HepG2 (cell line): ENCODE data around the gene ABI3BP. TPM values are rescaled to one million over a fixed set of nuclear protein-coding genes. Genes with fewer than 3 reads are reported as not detected.

Experiments used
- ATAC-seq: fragments of 200-7000 bp; cut with Tn5 transposase; 3 replicates; pipeline ENCODE4 v1.9.1; 2020; ENCODE audit warnings: mild to moderate bottlenecking, moderate library complexity
- BruUV-seq: library from RNA; stranded (reverse); fragments of 400-500 nt; replicated peaks from 2 replicates; lab custom pipeline; 2021; lab: Mats Ljungman, UMichigan
- CTCF ChIA-PET: fragments of 300-600 bp; formaldehyde crosslinking; extraction: SDS; loops from one replicate; lab custom pipeline; 2021; ENCODE audit warnings: low total read pairs, inconsistent platforms, low intra/inter-chr PET ratio; lab: Yijun Ruan, JAX
- POLR2A ChIA-PET: fragments of 350-600 bp; sonication (Branson Sonifier 250); formaldehyde crosslinking; loops from one replicate; lab custom pipeline; 2020; ENCODE audit warnings: antibody characterized with exemption, inconsistent platforms; lab: Yijun Ruan, JAX
- DNase-seq: peaks from one replicate; pipeline ENCODE4 v3.0.0-alpha.2; 2015; ENCODE audit warnings: low spot score
- FAIRE-seq: peaks from 3 replicates; lab custom pipeline; 2011; peaks lifted over from hg19 to GRCh38; lab: Jason Lieb, UNC
- H2AFZ ChIP-seq: one replicate; pipeline ENCODE4 v1.6.1; 2011; ENCODE audit warnings: low read length, inconsistent platforms
- H3K27ac ChIP-seq: fragments of 300-600 bp; 3 replicates; pipeline ENCODE4 v1.8.0; 2011; ENCODE audit warnings: mixed run types, mild to moderate bottlenecking, mixed read lengths, low read length, inconsistent platforms; ENCODE audit not compliant: insufficient read depth; ENCODE audit errors: extremely low read length
- H3K27me3 ChIP-seq, 2 experiments: fragments of 200-600 bp in 1 of 2; 2 replicates in 1 of 2; 3 replicates in 1 of 2; pipeline versions ENCODE4 v1.6.0 to v1.8.0; 2011; ENCODE audit warnings: low read length in 2 of 2, mild to moderate bottlenecking in 2 of 2, moderate library complexity in 2 of 2, inconsistent platforms in 1 of 2; ENCODE audit not compliant: insufficient read depth in 2 of 2, control insufficient read depth in 1 of 2
- H3K36me3 ChIP-seq, 2 experiments: fragments of 200-600 bp in 1 of 2; replicated peaks in 1 of 2; 2 replicates in 1 of 2; 3 replicates in 1 of 2; pipeline versions ENCODE4 v1.5.1 to v1.8.0; 2011; ENCODE audit warnings: low read length in 2 of 2, inconsistent platforms in 1 of 2; ENCODE audit not compliant: insufficient read depth in 2 of 2, control insufficient read depth in 1 of 2
- H3K4me1 ChIP-seq: 2 replicates; pipeline ENCODE4 v1.5.1; 2012; ENCODE audit warnings: low read length, inconsistent platforms; ENCODE audit not compliant: insufficient read depth
- H3K4me2 ChIP-seq: 2 replicates; pipeline ENCODE4 v1.6.0; 2011; ENCODE audit warnings: low read depth, low read length, inconsistent platforms
- H3K4me3 ChIP-seq, 3 experiments: fragments of 200-600 bp in 1 of 3; sonication (generic), shearing (Covaris generic) in 1 of 3; replicated peaks in 1 of 3; 2 replicates each; pipeline ENCODE4 v1.5.1; 2011 to 2016; ENCODE audit warnings: low read length in 3 of 3, inconsistent platforms in 2 of 3, low read depth in 2 of 3, mild to moderate bottlenecking in 2 of 3, control low read depth in 1 of 3, mixed read lengths in 1 of 3; ENCODE audit not compliant: insufficient read depth in 1 of 3
- H3K79me2 ChIP-seq: one replicate; pipeline ENCODE4 v1.6.1; 2011; ENCODE audit warnings: low read length, inconsistent platforms; ENCODE audit not compliant: insufficient read depth
- H3K9ac ChIP-seq: 2 replicates; pipeline ENCODE4 v1.6.0; 2011; ENCODE audit warnings: mild to moderate bottlenecking, low read depth, low read length, inconsistent platforms; ENCODE audit not compliant: insufficient read depth
- H3K9me3 ChIP-seq: 2 replicates; pipeline ENCODE4 v1.5.1; 2012; ENCODE audit warnings: mild to moderate bottlenecking, low read length
- H4K20me1 ChIP-seq: 2 replicates; pipeline ENCODE4 v1.6.0; 2011; ENCODE audit warnings: inconsistent platforms, mild to moderate bottlenecking, low read length, moderate library complexity; ENCODE audit not compliant: insufficient read depth
- ARNT2 ChIP-seq: sonication (generic); formaldehyde crosslinking; IDR thresholded peaks from 2 replicates; pipeline ENCODE4 v1.8.0; 2022; ENCODE audit warnings: mild to moderate bottlenecking, low read depth, missing genetic modification reagents, moderate library complexity
- GATA4 ChIP-seq: sonication (generic); IDR thresholded peaks from 2 replicates; pipeline ENCODE4 v1.6.1; 2016; ENCODE audit warnings: antibody characterized with exemption, low read depth, borderline replicate concordance
- GATAD2A ChIP-seq: IDR thresholded peaks from 2 replicates; pipeline ENCODE4 v1.6.1; 2016
- MTA3 ChIP-seq: sonication (generic); formaldehyde crosslinking; IDR thresholded peaks from 2 replicates; pipeline ENCODE4 v1.4.0; 2020; ENCODE audit warnings: missing genetic modification reagents
- MZF1 ChIP-seq: sonication (generic); formaldehyde crosslinking; IDR thresholded peaks from 2 replicates; pipeline ENCODE4 v1.8.1; 2023; ENCODE audit warnings: mild to moderate bottlenecking, missing genetic modification reagents, borderline replicate concordance
- NR2F2 ChIP-seq: IDR thresholded peaks from 2 replicates; pipeline ENCODE4 v1.6.1; 2012; ENCODE audit warnings: low read depth, inconsistent platforms, borderline replicate concordance
- ONECUT2 ChIP-seq: sonication (generic); formaldehyde crosslinking; IDR thresholded peaks from 2 replicates; pipeline ENCODE4 v1.4.0; 2020; ENCODE audit warnings: missing genetic modification reagents
- PRPF4 ChIP-seq: fragments of 200-400 bp; formaldehyde crosslinking; IDR thresholded peaks from 2 replicates; pipeline ENCODE4 v1.6.1; 2016; ENCODE audit warnings: low read length, low read depth; ENCODE audit not compliant: poor library complexity, severe bottlenecking
- RBM22 ChIP-seq: fragments of 200-400 bp; formaldehyde crosslinking; optimal IDR thresholded peaks from 2 replicates; pipeline ENCODE3; 2017; ENCODE audit warnings: mild to moderate bottlenecking, low read length, moderate library complexity
- SALL2 ChIP-seq: sonication (generic); formaldehyde crosslinking; IDR thresholded peaks from 2 replicates; pipeline ENCODE4 v1.8.1; 2023; ENCODE audit warnings: mild to moderate bottlenecking, missing genetic modification reagents, inconsistent platforms
- SCMH1 ChIP-seq: sonication (generic); formaldehyde crosslinking; IDR thresholded peaks from 2 replicates; pipeline ENCODE4 v1.9.0; 2021; ENCODE audit warnings: missing genetic modification reagents, mild to moderate bottlenecking, borderline replicate concordance
- SOX5 ChIP-seq: IDR thresholded peaks from 2 replicates; pipeline ENCODE4 v1.6.1; 2016; ENCODE audit warnings: borderline replicate concordance
- SOX6 ChIP-seq, 2 experiments: fragments of 450-650 bp in 1 of 2; sonication (generic) in 1 of 2; formaldehyde crosslinking in 1 of 2; IDR thresholded peaks; 2 replicates each; pipeline versions ENCODE4 v1.4.0 to v1.6.1; 2017 to 2020; ENCODE audit warnings: antibody characterized with exemption in 1 of 2, mild to moderate bottlenecking in 1 of 2, missing genetic modification reagents in 1 of 2
- TCF7 ChIP-seq: sonication (generic); IDR thresholded peaks from 2 replicates; pipeline ENCODE4 v1.6.1; 2016; ENCODE audit warnings: antibody characterized with exemption, low read depth
- ZFP1 ChIP-seq: IDR thresholded peaks from 2 replicates; pipeline ENCODE4 v1.6.1; 2016
- ZFYVE20 ChIP-seq: sonication (generic); formaldehyde crosslinking; IDR thresholded peaks from 2 replicates; pipeline ENCODE4 v1.8.0; 2023; ENCODE audit warnings: low read depth, mild to moderate bottlenecking, moderate library complexity, missing genetic modification reagents, borderline replicate concordance
- ZNF121 ChIP-seq: sonication (generic); formaldehyde crosslinking; IDR thresholded peaks from 2 replicates; pipeline ENCODE4 v1.5.0; 2020; ENCODE audit warnings: mild to moderate bottlenecking, missing genetic modification reagents
- ZNF292 ChIP-seq: sonication (generic); formaldehyde crosslinking; IDR thresholded peaks from 2 replicates; pipeline ENCODE4 v1.8.1; 2022; ENCODE audit warnings: mild to moderate bottlenecking, low read depth, missing genetic modification reagents, borderline replicate concordance
- ZNF616 ChIP-seq: sonication (generic); formaldehyde crosslinking; IDR thresholded peaks from 2 replicates; pipeline ENCODE4 v1.5.0; 2020; ENCODE audit warnings: low read depth, mild to moderate bottlenecking, missing genetic modification reagents
- WGBS: methylation state at CpG from one replicate; pipeline ENCODE4 v1.1.6; 2017; ENCODE audit warnings: low lambda C conversion rate; 5-methylcytosine and 5-hydroxymethylcytosine counted together
- in situ Hi-C: cut with HindIII; loops from 2 replicates; pipeline ENCODE4 v1.10.0; 2017; ENCODE audit warnings: low pct_unique_long_range_greater_than_20kb; ENCODE audit not compliant: extremely low pct_ligation_motif_present
- intact Hi-C: fragments of 100-400 bp; cut with micrococcal nuclease; formaldehyde crosslinking; loops from one replicate; pipeline ENCODE4 v1.10.0; 2022; ENCODE audit not compliant: unreplicated experiment
- polyA plus RNA-seq, 8 experiments: library from polyadenylated mRNA; depleted of rRNA in 3 of 8; stranded (reverse) in 7 of 8; unstranded in 1 of 8; fragments of >200 nt; fragmentation: Illumina TruSeq in 4 of 8; extraction: Trizol in 4 of 8; gene quantifications; 2 replicates each; pipeline versions ENCODE4 v1.2.1 to v1.2.3, GENCODE V29; 2011 to 2016; ENCODE audit warnings: low read depth in 4 of 8, missing spikeins in 1 of 8, mixed read lengths in 1 of 8; ENCODE audit not compliant: insufficient read depth in 1 of 8
- total RNA-seq, 5 experiments: library from RNA; depleted of rRNA; stranded (reverse); fragments of >200 nt; fragmentation: Illumina TruSeq; extraction: Trizol; gene quantifications; 2 replicates each; pipeline ENCODE4 v1.2.3, GENCODE V29; 2016; ENCODE audit warnings: low read depth in 1 of 5

Gene ABI3BP
- total and polyA plus RNA-seq, 2 of the 13 experiments (the other 11 are each of a cell fraction or from before 2014, with no cell fraction given) = not detected

- 86% methylated on average over 4 of the region's 4 CpGs for WGBS
- Histone ChIP-seq H3K9ac (no peak overlapping the region), H3K4me3 (no peak overlapping the region), H3K36me3 (peaks cover 5 to 65% of the 10 kb centered on the region in 2 experiments), H3K4me1 (peaks cover 38% of the 10 kb centered on the region), H2AFZ (no peak overlapping the region), H4K20me1 (peaks cover 34% of the 10 kb centered on the region), H3K79me2 (peaks cover 70% of the 10 kb centered on the region), H3K9me3 (no peaks in the 10 kb centered on the region), H3K4me2 (no peak overlapping the region), H3K27ac (no peak overlapping the region), H3K27me3 (no peaks in the 10 kb centered on the region)
- no TSS peak for BruUV-seq
- CTCF ChIA-PET = no interaction called here
- DNase-seq = no peak
- no peak for FAIRE-seq
- POLR2A ChIA-PET = no interaction called here
- intact Hi-C loops = loop anchor here (10.0 kb wide), 2 partner anchors 403 to 903 kb away; partner anchors contain the start of gene CMSS1
- no peak for ATAC-seq
- TF ChIP-seq ZNF121 (CRISPR knock-in tag) (0 out of 2 replicates have a peak, but pooled peaks have one; percentile 44), MTA3 (CRISPR knock-in tag) (no peak)
- in situ Hi-C loops = loop anchor here (25.0 kb wide), 3 partner anchors 106 to 906 kb away; partner anchors contain the start of genes ADGRG7 and CMSS1
Measured at GRCh38 chr3:100717637-100718487, 275.4 kb downstream of the ABI3BP start.

GRCh38 chr3:100717063-100717462, 276.2 kb downstream of the ABI3BP start:
- Histone ChIP-seq H3K36me3 (peaks cover 5 to 57% of the 10 kb centered on the region in 2 experiments), H2AFZ (no peak overlapping the region), H3K27me3 (no peaks in the 10 kb centered on the region), H3K9ac (no peak overlapping the region), H3K4me2 (peak overlapping the region; percentile 14; the same call in 1 of the 2 replicates), H3K9me3 (no peaks in the 10 kb centered on the region), H3K27ac (no peak overlapping the region), H3K4me3 (no peak overlapping the region), H3K4me1 (peaks cover 46% of the 10 kb centered on the region), H4K20me1 (peaks cover 42% of the 10 kb centered on the region), H3K79me2 (peaks cover 78% of the 10 kb centered on the region)
- 64% methylated on average over 2 of the region's 2 CpGs for WGBS
- POLR2A ChIA-PET = no interaction called here
- BruUV-seq = no TSS peak
- in situ Hi-C loops = loop anchor here (25.0 kb wide), 3 partner anchors 105 to 905 kb away; partner anchors contain the start of genes ADGRG7 and CMSS1
- CTCF ChIA-PET = no interaction called here
- DNase-seq (no peak), FAIRE-seq (no peak), ATAC-seq (peak; percentile 56)
- intact Hi-C loops = loop anchor here (10.0 kb wide), 2 partner anchors 402 to 902 kb away; partner anchors contain the start of gene CMSS1
- TF ChIP-seq TCF7 = peak; percentile 32; the same call in 1 of the 2 replicates
- TF ChIP-seq RBM22 = no peak
- TF ChIP-seq PRPF4 = no peak
- TF ChIP-seq ZFYVE20 (CRISPR knock-in tag) = no peak
- TF ChIP-seq SOX6 (IDR thresholded peaks at IDR 0.05) = no peak
- peak; percentile 79 for TF ChIP-seq SOX6 (CRISPR knock-in tag; IDR thresholded peaks at IDR 0.05)
- TF ChIP-seq NR2F2 = peak; percentile 69; the same call in 1 of the 2 replicates
- no peak for TF ChIP-seq MZF1 (CRISPR knock-in tag)
- peak; percentile 51 for TF ChIP-seq SOX5 (CRISPR knock-in tag)
- no peak for TF ChIP-seq ZFP1
- 0 out of 2 replicates have a peak, but pooled peaks have one; percentile 15 for TF ChIP-seq ONECUT2 (CRISPR knock-in tag)
- TF ChIP-seq ZNF616 (CRISPR knock-in tag) = no peak
- no peak for TF ChIP-seq ZNF292 (CRISPR knock-in tag)
- no peak for TF ChIP-seq SALL2
- no peak for TF ChIP-seq SCMH1 (CRISPR knock-in tag)
- TF ChIP-seq ARNT2 = no peak
- TF ChIP-seq GATA4 = no peak
- TF ChIP-seq GATAD2A (CRISPR knock-in tag) = 0 out of 2 replicates have a peak, but pooled peaks have one; percentile 18
